ENCODE data around the gene RNF167. TPM values are rescaled to one million over a fixed set of nuclear protein-coding genes. Genes with fewer than 3 reads are reported as not detected.
A peak's percentile ranks its signal among the peaks of the same experiment; 100 is the strongest.
"Not testable (repeated sequence)": the region's sequence is repeated elsewhere in the genome, so short reads cannot be mapped to it uniquely, and the experiment has no call there.

RNF167 gene
- total RNA-seq, 1 donor from 2014 or later: 13.0 TPM

GRCh38 chr17:4901648-4902344 lies 38.3 kb upstream of the RNF167 start:
- DNase-seq (ENCODE audit: low spot score in 2 of 2) (peak; percentile 48 to 60), FAIRE-seq (no peak)

- FAIRE-seq (no peak), DNase-seq (ENCODE audit: low spot score in 2 of 2) (no peak)
Measured at GRCh38 chr17:4902540-4902939, 37.5 kb upstream of the RNF167 start.

- FAIRE-seq (no peak), DNase-seq (ENCODE audit: low spot score in 2 of 2) (peak; percentile 44 to 56)
Measured at GRCh38 chr17:4903051-4903818, 36.8 kb upstream of the RNF167 start, which contains the start of gene CHRNE. CHRNE (minus strand) TSS chr17:4903098; CDS start chr17:4903063, 35 bp downstream.

GRCh38 chr17:4906642-4907041 lies 33.4 kb upstream of the RNF167 start:
- FAIRE-seq; DNase-seq (ENCODE audit: low spot score in 2 of 2): not testable (repeated sequence)

- no peak for FAIRE-seq
Measured at GRCh38 chr17:4908301-4908700, 31.8 kb upstream of the RNF167 start.

GRCh38 chr17:4908711-4909496 lies 31.2 kb upstream of the RNF167 start:
- peak; percentile 67 to 85 for DNase-seq (ENCODE audit: low spot score in 2 of 2)
- FAIRE-seq: no peak

More at GRCh38 chr17:4908301-4908700, 31.8 kb upstream of the RNF167 start:
- DNase-seq (ENCODE audit: low spot score in 2 of 2): no peak

GRCh38 chr17:4913994-4914393 lies 26.1 kb upstream of the RNF167 start:
- FAIRE-seq (no peak), DNase-seq (ENCODE audit: low spot score in 2 of 2) (no peak)

GRCh38 chr17:4914551-4914950 lies 25.5 kb upstream of the RNF167 start:
- not testable (repeated sequence) for FAIRE-seq; DNase-seq (ENCODE audit: low spot score in 2 of 2)

GRCh38 chr17:4919511-4920047 lies 20.5 kb upstream of the RNF167 start:
- DNase-seq (ENCODE audit: low spot score in 2 of 2) (no peak), FAIRE-seq (no peak)

GRCh38 chr17:4920351-4921048 lies 19.6 kb upstream of the RNF167 start:
- DNase-seq (ENCODE audit: low spot score in 2 of 2) (no peak), FAIRE-seq (no peak)

- no peak for FAIRE-seq
Measured at GRCh38 chr17:4921320-4921719, 18.7 kb upstream of the RNF167 start.

GRCh38 chr17:4926577-4927335 lies 13.3 kb upstream of the RNF167 start:
- DNase-seq (ENCODE audit: low spot score in 2 of 2); FAIRE-seq: not testable (repeated sequence)

More at GRCh38 chr17:4921320-4921719, 18.7 kb upstream of the RNF167 start:
- no peak for DNase-seq (ENCODE audit: low spot score in 2 of 2)

- DNase-seq (ENCODE audit: low spot score in 2 of 2) (no peak), FAIRE-seq (no peak)
Measured at GRCh38 chr17:4928881-4929280, 11.2 kb upstream of the RNF167 start.

- DNase-seq (ENCODE audit: low spot score in 2 of 2) (no peak), FAIRE-seq (no peak)
Measured at GRCh38 chr17:4931963-4932362, 8.1 kb upstream of the RNF167 start, which contains the start of gene GP1BA. GP1BA (plus strand) TSS chr17:4932277; CDS start chr17:4932605, 328 bp downstream.

- FAIRE-seq: no peak
- no peak for DNase-seq (ENCODE audit: low spot score in 2 of 2)
Measured at GRCh38 chr17:4932756-4933155, 7.3 kb upstream of the RNF167 start.

- DNase-seq (ENCODE audit: low spot score in 2 of 2): no peak
- FAIRE-seq: no peak
Measured at GRCh38 chr17:4933646-4934045, 6.4 kb upstream of the RNF167 start.

GRCh38 chr17:4934173-4934979 lies 5.7 kb upstream of the RNF167 start:
- no peak for DNase-seq (ENCODE audit: low spot score in 2 of 2)
- FAIRE-seq: no peak

GRCh38 chr17:4935650-4936049 lies 4.4 kb upstream of the RNF167 start:
- no peak for FAIRE-seq
- no peak for DNase-seq (ENCODE audit: low spot score in 2 of 2)

All from frontal cortex (tissue), 4 donors.